HL-60 (cell line): Measurements from ENCODE around the gene TRIM6.

Experiments
- CTCF ChIP-seq: IDR thresholded peaks from one replicate; pipeline ENCODE4 v1.5.1; 2011; ENCODE audit warnings: low read length, control low read depth, inconsistent platforms; ENCODE audit not compliant: insufficient read depth
- GABPA ChIP-seq: IDR thresholded peaks from 2 replicates; pipeline ENCODE4 v1.6.1; 2012; ENCODE audit warnings: low read depth
- POLR2AphosphoS5 ChIP-seq: IDR thresholded peaks from 2 replicates; pipeline ENCODE4 v1.6.1; 2012; ENCODE audit warnings: low read depth
- REST ChIP-seq: IDR thresholded peaks from 2 replicates; pipeline ENCODE4 v1.6.1; 2012; ENCODE audit warnings: low read depth; ENCODE audit not compliant: insufficient replicate concordance
- SPI1 ChIP-seq: IDR thresholded peaks from 2 replicates; pipeline ENCODE4 v1.6.1; 2012; ENCODE audit warnings: low read depth, mild to moderate bottlenecking, borderline replicate concordance

GRCh38 chr11:5550440-5551095, 45.9 kb upstream of the TRIM6 start:
- no peak for TF ChIP-seq CTCF
- no peak for TF ChIP-seq POLR2AphosphoS5
- TF ChIP-seq REST: no peak
- TF ChIP-seq SPI1: no peak
- no peak for TF ChIP-seq GABPA
